Measurements from ENCODE around the gene TNIP2.

TNIP2 gene

GRCh38 chr4:2733844-2734574 lies 22.1 kb downstream of the TNIP2 start:
- no peak overlapping the region for H3K56ac ChIP-seq (ENCODE audit: low read length)
- H2BK5ac ChIP-seq (ENCODE audit: low read length) = no peak overlapping the region
- H4K8ac ChIP-seq (ENCODE audit: low read depth, low read length) = no peak overlapping the region
- H2BK120ac ChIP-seq (ENCODE audit: low read depth, low read length) = no peak overlapping the region
- H3K18ac ChIP-seq (ENCODE audit: low read length) = no peak overlapping the region
- H3K9ac ChIP-seq (ENCODE audit: low read length) = no peak overlapping the region
- H3K36me3 ChIP-seq (ENCODE audit: control insufficient read depth, insufficient read depth, low read length) = peaks cover 2% of the 10 kb centered on the region
- no peak overlapping the region for H3K4me2 ChIP-seq (ENCODE audit: low read length)
- no peak overlapping the region for H2AK5ac ChIP-seq (ENCODE audit: low read length)
- no peak overlapping the region for H3K4ac ChIP-seq (ENCODE audit: low read depth, low read length)
- no peaks in the 10 kb centered on the region for H3K4me1 ChIP-seq (ENCODE audit: control insufficient read depth, low read depth, low read length)
- no peak overlapping the region for H3K27ac ChIP-seq (ENCODE audit: low read depth, low read length)
- no peak overlapping the region for H3K4me3 ChIP-seq (ENCODE audit: low read length)
- H2BK15ac ChIP-seq (replicated peaks; ENCODE audit: low read depth) = no peak overlapping the region
- no peaks in the 10 kb centered on the region for H3K79me2 ChIP-seq (ENCODE audit: control insufficient read depth, insufficient read depth, low read length)
- no CpG with 5 or more reads among the region's 2 CpGs for WGBS (ENCODE audit: extremely low coverage, insufficient coverage, low lambda C conversion rate)
- no peak for DNase-seq
- no peak overlapping the region for H4K5ac ChIP-seq (ENCODE audit: low read length)
- no peaks in the 10 kb centered on the region for H3K79me1 ChIP-seq (ENCODE audit: low read length)
- H3K23ac ChIP-seq (ENCODE audit: low read length) = no peak overlapping the region
- no peaks in the 10 kb centered on the region for H3K27me3 ChIP-seq (ENCODE audit: insufficient read depth, low read length, poor library complexity)

- no peak overlapping the region for H3K4ac ChIP-seq (ENCODE audit: low read depth, low read length)
- no peaks in the 10 kb centered on the region for H3K4me1 ChIP-seq (ENCODE audit: control insufficient read depth, low read depth, low read length)
- no peak overlapping the region for H4K8ac ChIP-seq (ENCODE audit: low read depth, low read length)
- no peaks in the 10 kb centered on the region for H3K79me1 ChIP-seq (ENCODE audit: low read length)
- no peak overlapping the region for H3K9ac ChIP-seq (ENCODE audit: low read length)
- H3K79me2 ChIP-seq (ENCODE audit: control insufficient read depth, insufficient read depth, low read length) = no peaks in the 10 kb centered on the region
- peaks cover 2% of the 10 kb centered on the region for H3K36me3 ChIP-seq (ENCODE audit: control insufficient read depth, insufficient read depth, low read length)
- no peak overlapping the region for H3K4me3 ChIP-seq (ENCODE audit: low read length)
- H3K18ac ChIP-seq (ENCODE audit: low read length) = no peak overlapping the region
- H2AK5ac ChIP-seq (ENCODE audit: low read length) = no peak overlapping the region
- H3K56ac ChIP-seq (ENCODE audit: low read length) = no peak overlapping the region
- no peak overlapping the region for H2BK15ac ChIP-seq (replicated peaks; ENCODE audit: low read depth)
- no peak overlapping the region for H3K23ac ChIP-seq (ENCODE audit: low read length)
- H3K27me3 ChIP-seq (ENCODE audit: insufficient read depth, low read length, poor library complexity) = no peaks in the 10 kb centered on the region
- H2BK5ac ChIP-seq (ENCODE audit: low read length) = no peak overlapping the region
- no peak overlapping the region for H3K27ac ChIP-seq (ENCODE audit: low read depth, low read length)
- no peak overlapping the region for H3K4me2 ChIP-seq (ENCODE audit: low read length)
- no peak overlapping the region for H2BK120ac ChIP-seq (ENCODE audit: low read depth, low read length)
- DNase-seq = no peak
- no peak overlapping the region for H4K5ac ChIP-seq (ENCODE audit: low read length)
- no CpG with 5 or more reads among the region's 21 CpGs for WGBS (ENCODE audit: extremely low coverage, insufficient coverage, low lambda C conversion rate)
These were observed 22.9 kb downstream of the TNIP2 start for GRCh38 chr4:2733001-2733843.

- peaks cover 2% of the 10 kb centered on the region for H3K36me3 ChIP-seq (ENCODE audit: control insufficient read depth, insufficient read depth, low read length)
- H3K79me1 ChIP-seq (ENCODE audit: low read length) = no peaks in the 10 kb centered on the region
- H3K23ac ChIP-seq (ENCODE audit: low read length) = no peak overlapping the region
- no peak overlapping the region for H2BK120ac ChIP-seq (ENCODE audit: low read depth, low read length)
- H3K4me3 ChIP-seq (ENCODE audit: low read length) = no peak overlapping the region
- H3K4ac ChIP-seq (ENCODE audit: low read depth, low read length) = no peak overlapping the region
- H3K4me1 ChIP-seq (ENCODE audit: control insufficient read depth, low read depth, low read length) = no peaks in the 10 kb centered on the region
- no peak overlapping the region for H3K4me2 ChIP-seq (ENCODE audit: low read length)
- H4K5ac ChIP-seq (ENCODE audit: low read length) = no peak overlapping the region
- no peak for DNase-seq
- H3K79me2 ChIP-seq (ENCODE audit: control insufficient read depth, insufficient read depth, low read length) = no peaks in the 10 kb centered on the region
- no peak overlapping the region for H3K56ac ChIP-seq (ENCODE audit: low read length)
- H3K27ac ChIP-seq (ENCODE audit: low read depth, low read length) = no peak overlapping the region
- H2AK5ac ChIP-seq (ENCODE audit: low read length) = no peak overlapping the region
- H3K9ac ChIP-seq (ENCODE audit: low read length) = no peak overlapping the region
- H3K27me3 ChIP-seq (ENCODE audit: insufficient read depth, low read length, poor library complexity) = no peaks in the 10 kb centered on the region
- no CpG with 5 or more reads among the region's 6 CpGs for WGBS (ENCODE audit: extremely low coverage, insufficient coverage, low lambda C conversion rate)
- no peak overlapping the region for H4K8ac ChIP-seq (ENCODE audit: low read depth, low read length)
- H3K18ac ChIP-seq (ENCODE audit: low read length) = no peak overlapping the region
- H2BK15ac ChIP-seq (replicated peaks; ENCODE audit: low read depth) = no peak overlapping the region
- H2BK5ac ChIP-seq (ENCODE audit: low read length) = no peak overlapping the region
These were observed 23.6 kb downstream of the TNIP2 start for GRCh38 chr4:2732526-2732925.

DNA sequence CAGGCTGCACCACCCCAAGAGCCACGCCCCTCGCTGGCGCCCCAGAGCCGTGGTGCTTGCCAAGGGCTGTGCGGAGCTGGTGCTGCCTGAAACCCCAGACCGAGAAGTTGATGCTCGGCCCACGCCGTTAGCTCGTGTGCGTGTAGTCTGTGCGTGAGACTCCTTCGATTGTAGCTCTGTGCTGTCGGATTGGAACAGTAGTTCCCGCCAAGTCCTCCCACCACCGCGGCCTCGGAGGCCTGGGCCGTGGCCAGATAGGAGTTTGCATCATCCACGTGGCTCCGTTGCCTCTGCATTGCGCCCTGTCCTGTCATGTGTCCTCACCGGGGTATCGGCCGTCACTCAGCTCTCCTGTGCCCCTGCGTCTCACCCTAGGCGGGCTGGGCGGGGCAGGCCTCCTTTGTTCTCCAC lies 24.2 kb downstream of the TNIP2 start:
- Histone ChIP-seq H3K79me1 (ENCODE audit: low read length) (no peaks in the 10 kb centered on the region), H2BK5ac (ENCODE audit: low read length) (no peak overlapping the region), H3K36me3 (ENCODE audit: control insufficient read depth, insufficient read depth, low read length) (peaks cover 2% of the 10 kb centered on the region), H3K9ac (ENCODE audit: low read length) (no peak overlapping the region), H2BK120ac (ENCODE audit: low read depth, low read length) (no peak overlapping the region), H3K79me2 (ENCODE audit: control insufficient read depth, insufficient read depth, low read length) (no peaks in the 10 kb centered on the region), H2AK5ac (ENCODE audit: low read length) (no peak overlapping the region), H3K18ac (ENCODE audit: low read length) (no peak overlapping the region), H4K5ac (ENCODE audit: low read length) (no peak overlapping the region), H3K4me3 (ENCODE audit: low read length) (no peak overlapping the region), H2BK15ac (replicated peaks; ENCODE audit: low read depth) (no peak overlapping the region), H3K27ac (ENCODE audit: low read depth, low read length) (no peak overlapping the region), H3K4ac (ENCODE audit: low read depth, low read length) (no peak overlapping the region), H4K8ac (ENCODE audit: low read depth, low read length) (no peak overlapping the region), H3K56ac (ENCODE audit: low read length) (no peak overlapping the region), H3K23ac (ENCODE audit: low read length) (no peak overlapping the region), H3K27me3 (ENCODE audit: insufficient read depth, low read length, poor library complexity) (no peaks in the 10 kb centered on the region), H3K4me2 (ENCODE audit: low read length) (no peak overlapping the region), H3K4me1 (ENCODE audit: control insufficient read depth, low read depth, low read length) (no peaks in the 10 kb centered on the region)
- DNase-seq = no peak
- no CpG with 5 or more reads among the region's 28 CpGs for WGBS (ENCODE audit: extremely low coverage, insufficient coverage, low lambda C conversion rate)

- H2BK15ac ChIP-seq (replicated peaks; ENCODE audit: low read depth) = no peak overlapping the region
- WGBS (ENCODE audit: extremely low coverage, insufficient coverage, low lambda C conversion rate) = no CpG with 5 or more reads among the region's 9 CpGs
These were observed 26.6 kb downstream of the TNIP2 start for GRCh38 chr4:2729533-2729875.

More at GRCh38 chr4:2729533-2729875, 26.6 kb downstream of the TNIP2 start:
- H3K18ac ChIP-seq (ENCODE audit: low read length) = no peak overlapping the region
- H2BK5ac ChIP-seq (ENCODE audit: low read length) = no peak overlapping the region
- no peaks in the 10 kb centered on the region for H3K4me1 ChIP-seq (ENCODE audit: control insufficient read depth, low read depth, low read length)
- H3K27me3 ChIP-seq (ENCODE audit: insufficient read depth, low read length, poor library complexity) = no peaks in the 10 kb centered on the region
- H2BK120ac ChIP-seq (ENCODE audit: low read depth, low read length) = no peak overlapping the region
- no peak overlapping the region for H4K8ac ChIP-seq (ENCODE audit: low read depth, low read length)
- no peaks in the 10 kb centered on the region for H3K79me1 ChIP-seq (ENCODE audit: low read length)
- H3K79me2 ChIP-seq (ENCODE audit: control insufficient read depth, insufficient read depth, low read length) = no peaks in the 10 kb centered on the region
- H2AK5ac ChIP-seq (ENCODE audit: low read length) = no peak overlapping the region
- no peak overlapping the region for H3K27ac ChIP-seq (ENCODE audit: low read depth, low read length)
- H3K23ac ChIP-seq (ENCODE audit: low read length) = no peak overlapping the region
- no peak overlapping the region for H3K56ac ChIP-seq (ENCODE audit: low read length)
- no peak overlapping the region for H3K4ac ChIP-seq (ENCODE audit: low read depth, low read length)
- no peak overlapping the region for H4K5ac ChIP-seq (ENCODE audit: low read length)
- DNase-seq = no peak
- H3K4me3 ChIP-seq (ENCODE audit: low read length) = no peak overlapping the region
- peaks cover 2% of the 10 kb centered on the region for H3K36me3 ChIP-seq (ENCODE audit: control insufficient read depth, insufficient read depth, low read length)
- H3K9ac ChIP-seq (ENCODE audit: low read length) = no peak overlapping the region
- no peak overlapping the region for H3K4me2 ChIP-seq (ENCODE audit: low read length)
